ACC112 (cell line): ENCODE data around the gene BCAS3.

Source experiments
- H2AFZ ChIP-seq: fragments of 200-600 bp; sonication (generic); one replicate; pipeline ENCODE4 v1.6.0; 2017; ENCODE audit warnings: antibody characterized with exemption, low read length; ENCODE audit not compliant: unreplicated experiment
- H3K27ac ChIP-seq: fragments of 200-600 bp; sonication (generic); 2 replicates; pipeline ENCODE4 v1.5.1; 2014; ENCODE audit warnings: low read depth, mild to moderate bottlenecking, antibody characterized with exemption, low read length, moderate library complexity
- H3K27me3 ChIP-seq: fragments of 200-600 bp; sonication (generic); 2 replicates; pipeline ENCODE4 v1.6.1; 2014; ENCODE audit warnings: mild to moderate bottlenecking, antibody characterized with exemption, low read length, moderate library complexity, mixed read lengths; ENCODE audit not compliant: insufficient read depth
- H3K36me3 ChIP-seq: fragments of 200-600 bp; sonication (generic); 2 replicates; pipeline ENCODE4 v1.6.1; 2016; ENCODE audit warnings: mild to moderate bottlenecking, antibody characterized with exemption, low read length, moderate library complexity, mixed read lengths; ENCODE audit not compliant: insufficient read depth
- H3K4me1 ChIP-seq: fragments of 200-600 bp; sonication (generic); one replicate; pipeline ENCODE4 v1.6.1; 2016; ENCODE audit warnings: low read length, mixed read lengths; ENCODE audit not compliant: insufficient read depth, unreplicated experiment, control insufficient read depth
- H3K4me3 ChIP-seq: fragments of 200-600 bp; sonication (generic); 2 replicates; pipeline ENCODE4 v1.5.1; 2014; ENCODE audit warnings: mild to moderate bottlenecking, low read depth, low read length
- H3K79me2 ChIP-seq: fragments of 200-600 bp; sonication (generic); one replicate; pipeline ENCODE4 v1.6.0; 2016; ENCODE audit warnings: low read length; ENCODE audit not compliant: control insufficient read depth, unreplicated experiment, insufficient read depth

Gene BCAS3

DNA sequence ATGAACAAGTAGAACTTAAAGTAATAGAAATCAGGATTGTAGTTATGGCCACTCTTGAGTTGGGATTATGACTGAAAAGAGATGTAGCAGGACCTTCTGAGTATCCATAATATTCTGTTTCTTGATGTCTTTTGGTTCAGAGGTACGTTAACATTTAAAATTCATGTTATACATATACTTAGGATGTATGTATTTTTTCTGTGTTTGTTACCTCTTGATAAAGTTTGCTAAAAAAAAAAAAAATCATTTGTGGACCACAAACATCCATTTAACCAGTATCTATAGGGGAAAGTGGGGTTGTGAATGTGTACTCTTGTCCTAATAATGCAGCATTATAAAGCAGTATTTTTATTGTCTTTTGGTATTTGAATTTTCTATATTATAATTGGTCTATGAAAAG lies 65.6 kb downstream of the BCAS3 start:
- no peaks in the 10 kb centered on the region for H3K27me3 ChIP-seq
- H3K27ac ChIP-seq: no peak overlapping the region
- no peak overlapping the region for H3K4me3 ChIP-seq
- no peak overlapping the region for H2AFZ ChIP-seq
- no peaks in the 10 kb centered on the region for H3K79me2 ChIP-seq
- H3K36me3 ChIP-seq: no peaks in the 10 kb centered on the region
- peaks cover 9% of the 10 kb centered on the region for H3K4me1 ChIP-seq

DNA sequence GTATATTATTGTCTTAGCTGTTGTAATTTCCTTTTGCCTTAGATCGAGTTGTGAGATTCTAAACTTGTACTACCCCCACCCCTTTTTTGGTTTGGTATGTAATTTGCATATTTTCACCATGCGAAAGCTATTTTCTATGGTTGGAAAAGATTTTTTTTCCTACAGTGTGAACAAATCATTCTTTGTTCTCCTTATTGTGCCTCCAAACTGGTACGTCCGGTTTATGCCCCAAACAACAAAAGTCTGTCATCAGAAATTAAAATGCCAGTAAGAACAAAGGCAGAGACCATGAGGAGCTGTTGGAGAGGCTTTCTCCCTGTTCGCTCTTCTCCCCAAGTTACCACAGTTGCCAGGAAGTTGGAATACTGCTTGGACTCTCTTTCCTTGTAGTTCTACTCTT lies 66.1 kb downstream of the BCAS3 start:
- H3K27ac ChIP-seq: no peak overlapping the region
- no peaks in the 10 kb centered on the region for H3K27me3 ChIP-seq
- peak overlapping the region; percentile 22; the same call in 1 of the 2 replicates for H3K4me3 ChIP-seq
- H3K36me3 ChIP-seq: no peaks in the 10 kb centered on the region
- no peaks in the 10 kb centered on the region for H3K79me2 ChIP-seq
- no peak overlapping the region for H2AFZ ChIP-seq
- H3K4me1 ChIP-seq: peaks cover 9% of the 10 kb centered on the region

DNA sequence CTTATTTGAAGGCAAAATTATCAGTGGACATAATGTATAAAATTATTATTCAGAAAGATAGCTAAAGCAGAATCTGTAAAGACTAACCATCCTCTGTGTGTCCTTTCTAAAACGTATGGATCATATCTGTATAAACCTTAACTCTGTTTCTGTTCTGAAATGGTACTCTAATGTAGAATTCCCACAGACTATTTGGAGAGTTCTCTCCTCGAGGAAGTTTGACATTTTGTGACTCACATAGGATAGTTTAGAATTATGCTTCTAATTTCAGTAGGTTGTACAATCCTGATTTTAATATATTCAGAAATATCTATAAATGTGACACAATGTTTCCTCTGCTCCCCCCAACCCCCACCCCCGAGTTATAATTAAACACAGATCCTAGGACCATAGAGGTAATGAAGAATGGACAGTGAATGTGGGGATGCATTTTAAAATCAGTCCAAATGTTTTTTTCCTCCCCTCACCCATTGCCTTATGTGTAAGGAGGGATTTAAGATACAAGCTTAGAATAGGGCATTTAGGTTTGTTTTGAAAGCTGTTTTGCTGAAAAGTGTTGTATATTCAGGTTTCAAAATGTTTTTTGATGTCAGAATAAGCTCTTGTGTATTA lies 66.8 kb downstream of the BCAS3 start:
- Histone ChIP-seq H3K27ac (no peak overlapping the region), H3K79me2 (no peaks in the 10 kb centered on the region), H3K36me3 (no peaks in the 10 kb centered on the region), H3K27me3 (no peaks in the 10 kb centered on the region), H3K4me3 (0 out of 2 replicates have a peak overlapping the region, but pooled peaks have one; percentile 22), H2AFZ (no peak overlapping the region), H3K4me1 (peaks cover 9% of the 10 kb centered on the region)

DNA sequence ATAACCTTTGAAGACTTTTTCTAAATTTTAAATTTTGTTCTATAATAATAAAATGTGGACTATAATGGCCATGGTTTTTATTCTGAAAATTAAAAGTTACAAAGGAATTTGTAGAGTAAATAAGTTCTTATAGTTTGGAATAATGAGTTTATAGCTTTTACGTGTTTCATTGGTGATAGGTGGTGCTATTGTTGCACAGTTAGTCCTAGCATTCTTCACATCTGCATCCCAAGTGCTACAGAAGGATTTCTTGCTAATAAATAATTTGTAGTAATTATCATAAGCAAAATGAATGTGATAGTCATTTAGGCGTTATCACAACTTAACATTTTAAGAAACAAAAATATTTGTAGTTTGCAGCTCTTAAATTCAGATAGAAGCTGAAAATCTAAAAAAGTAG lies 67.9 kb downstream of the BCAS3 start:
- H3K4me1 ChIP-seq: peaks cover 9% of the 10 kb centered on the region
- H3K36me3 ChIP-seq: no peaks in the 10 kb centered on the region
- no peak overlapping the region for H2AFZ ChIP-seq
- no peak overlapping the region for H3K27ac ChIP-seq
- H3K79me2 ChIP-seq: no peaks in the 10 kb centered on the region
- H3K27me3 ChIP-seq: no peaks in the 10 kb centered on the region
- no peak overlapping the region for H3K4me3 ChIP-seq

DNA sequence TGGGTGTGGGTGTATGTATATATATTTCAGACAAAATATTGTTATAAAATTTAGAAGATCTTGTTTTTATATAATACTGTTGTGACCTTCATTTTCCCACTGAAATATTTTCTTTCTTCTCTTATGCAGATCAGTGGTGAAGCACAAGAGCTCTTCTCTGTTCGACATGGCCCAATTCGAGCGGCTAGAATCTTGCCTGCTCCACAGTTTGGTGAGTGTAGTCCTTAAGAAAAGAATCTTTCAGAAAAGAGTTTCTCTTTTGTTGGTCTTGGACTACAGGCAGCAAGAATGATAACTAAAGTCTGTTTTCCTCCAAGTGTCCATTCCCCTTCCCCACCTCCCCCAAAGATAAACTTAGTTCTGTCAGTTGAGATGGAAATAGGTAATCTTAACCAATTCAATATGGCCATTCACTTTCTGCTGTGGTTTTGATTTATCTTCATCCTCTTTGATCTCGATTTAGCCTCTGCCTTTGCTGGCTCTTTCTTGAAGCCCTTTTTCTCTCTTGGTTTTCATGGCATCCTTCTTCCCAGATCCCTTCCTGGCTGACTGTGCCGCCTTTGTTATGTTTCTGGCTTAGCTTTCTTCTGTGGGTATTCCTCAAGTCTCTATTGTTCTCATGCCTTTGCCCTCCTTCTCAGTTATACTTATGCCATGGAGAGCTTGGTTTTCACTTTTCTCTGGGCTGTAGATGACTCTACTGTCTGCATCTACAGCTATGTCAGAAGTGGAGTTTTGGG lies 69.6 kb downstream of the BCAS3 start:
- no peak overlapping the region for H3K27ac ChIP-seq

DNA sequence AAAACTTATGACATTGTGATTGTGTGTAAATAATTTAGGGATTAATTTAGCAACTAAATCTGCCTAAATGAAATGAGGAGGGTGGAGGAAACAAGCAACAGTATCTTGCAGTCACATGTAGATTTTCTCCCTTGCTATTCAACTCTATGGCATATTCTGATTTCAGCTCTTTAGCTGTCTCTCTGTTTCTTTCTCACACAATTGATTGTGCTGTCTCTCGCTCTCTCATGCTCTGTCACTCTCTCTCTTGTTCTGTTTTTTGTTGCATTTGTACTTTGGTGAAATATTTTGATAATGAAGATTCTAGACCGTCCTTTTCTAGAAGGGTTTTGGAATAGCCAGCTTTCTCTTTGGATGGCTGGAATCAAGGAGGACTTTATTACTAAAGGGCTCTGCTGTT lies 70.6 kb downstream of the BCAS3 start:
- no peak overlapping the region for H3K27ac ChIP-seq
- H3K79me2 ChIP-seq: no peaks in the 10 kb centered on the region
- H3K27me3 ChIP-seq: no peaks in the 10 kb centered on the region
- no peak overlapping the region for H2AFZ ChIP-seq
- no peaks in the 10 kb centered on the region for H3K36me3 ChIP-seq
- no peak overlapping the region for H3K4me3 ChIP-seq
- peaks cover 9% of the 10 kb centered on the region for H3K4me1 ChIP-seq

More for the DNA sequence above, 69.6 kb downstream of the BCAS3 start:
- H3K4me1 ChIP-seq: peaks cover 9% of the 10 kb centered on the region
- H3K36me3 ChIP-seq: no peaks in the 10 kb centered on the region
- no peaks in the 10 kb centered on the region for H3K79me2 ChIP-seq
- no peaks in the 10 kb centered on the region for H3K27me3 ChIP-seq
- no peak overlapping the region for H3K4me3 ChIP-seq
- no peak overlapping the region for H2AFZ ChIP-seq

DNA sequence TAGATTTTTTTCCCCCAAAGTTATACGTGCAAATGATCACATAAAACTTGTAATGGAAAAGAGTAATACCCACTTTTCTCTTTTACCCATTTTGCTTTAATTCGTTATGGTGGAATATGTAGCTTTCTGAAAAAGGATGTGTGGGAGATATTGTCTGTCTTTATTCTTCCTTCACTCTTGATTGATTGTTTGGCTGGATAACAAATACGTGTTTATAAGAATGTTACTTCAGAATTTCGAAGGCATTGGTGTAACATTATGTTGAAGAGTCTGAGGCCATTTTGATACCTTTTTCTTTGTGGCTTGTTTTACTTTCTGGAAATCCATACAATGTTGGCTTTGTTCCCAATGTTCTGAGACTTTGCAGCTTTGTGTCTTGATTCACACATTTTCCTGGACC lies 71.4 kb downstream of the BCAS3 start:
- Histone ChIP-seq H2AFZ (no peak overlapping the region), H3K79me2 (no peaks in the 10 kb centered on the region), H3K4me3 (no peak overlapping the region), H3K36me3 (no peaks in the 10 kb centered on the region), H3K27me3 (no peaks in the 10 kb centered on the region), H3K4me1 (peaks cover 3% of the 10 kb centered on the region), H3K27ac (no peak overlapping the region)

DNA sequence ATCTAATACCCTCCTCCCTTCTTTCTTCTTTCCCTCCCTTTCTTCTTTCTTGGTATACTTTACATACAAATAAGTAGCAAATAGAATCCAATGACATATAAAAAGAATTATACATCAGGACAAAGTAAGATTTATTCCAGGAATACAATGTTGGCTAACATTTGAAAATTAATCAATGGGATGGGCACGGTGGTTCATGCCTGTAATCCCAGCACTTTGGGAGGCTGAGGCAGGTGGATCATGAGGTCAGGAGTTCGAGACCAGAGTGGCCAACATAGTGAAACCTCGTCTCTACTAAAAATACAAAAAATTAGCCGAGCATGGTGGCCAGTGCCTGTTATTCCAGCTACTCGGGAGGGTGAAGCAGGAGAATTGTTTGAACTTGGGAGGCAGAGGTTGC lies 72.1 kb downstream of the BCAS3 start:
- H2AFZ ChIP-seq: no peak overlapping the region
- H3K27me3 ChIP-seq: no peaks in the 10 kb centered on the region
- no peaks in the 10 kb centered on the region for H3K4me1 ChIP-seq
- no peaks in the 10 kb centered on the region for H3K79me2 ChIP-seq
- H3K36me3 ChIP-seq: no peaks in the 10 kb centered on the region
- no peak overlapping the region for H3K4me3 ChIP-seq
- H3K27ac ChIP-seq: no peak overlapping the region

DNA sequence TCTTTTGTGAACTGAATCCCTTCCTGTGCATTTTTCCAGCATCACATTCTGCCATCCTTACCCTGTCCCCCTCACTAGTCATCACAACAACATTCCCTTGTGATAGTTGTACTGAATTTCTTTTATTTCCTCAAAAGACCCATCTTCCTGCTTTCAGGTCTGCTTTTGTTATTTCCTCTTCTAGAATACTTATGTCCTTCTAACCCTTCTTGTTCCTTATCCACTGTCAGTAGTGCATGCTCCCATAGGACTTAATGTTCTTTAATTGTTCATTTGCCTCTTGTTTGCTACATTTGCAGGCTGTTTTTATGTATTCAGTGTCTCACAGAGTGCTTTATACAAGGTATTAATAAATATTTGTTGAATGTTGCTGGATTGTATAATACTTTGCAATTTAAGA lies 73.0 kb downstream of the BCAS3 start:
- Histone ChIP-seq H2AFZ (no peak overlapping the region), H3K27ac (no peak overlapping the region), H3K4me3 (no peak overlapping the region), H3K27me3 (no peaks in the 10 kb centered on the region), H3K36me3 (no peaks in the 10 kb centered on the region), H3K79me2 (no peaks in the 10 kb centered on the region), H3K4me1 (no peaks in the 10 kb centered on the region)

DNA sequence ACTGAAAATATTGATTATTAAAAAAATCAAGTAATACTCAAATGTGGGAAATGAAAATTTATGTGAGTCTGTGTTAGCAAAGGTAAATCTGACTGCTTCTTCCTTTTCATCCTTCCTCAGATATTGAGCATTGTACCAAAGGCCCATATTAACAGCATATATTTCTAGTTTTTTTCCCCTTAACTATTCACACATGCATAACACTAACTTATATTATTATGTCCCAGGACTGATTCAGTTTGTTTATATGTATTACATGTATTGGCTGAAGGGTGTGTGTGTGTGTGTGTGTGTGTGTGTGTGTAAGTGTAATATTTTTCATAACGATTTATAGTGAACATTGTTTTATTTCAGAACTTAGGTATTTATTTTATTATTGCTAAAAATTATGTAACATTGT lies 74.2 kb downstream of the BCAS3 start:
- H3K79me2 ChIP-seq: no peaks in the 10 kb centered on the region
- H3K27me3 ChIP-seq: no peaks in the 10 kb centered on the region
- H2AFZ ChIP-seq: no peak overlapping the region
- no peak overlapping the region for H3K27ac ChIP-seq
- H3K4me3 ChIP-seq: no peak overlapping the region
- no peaks in the 10 kb centered on the region for H3K4me1 ChIP-seq
- no peaks in the 10 kb centered on the region for H3K36me3 ChIP-seq

DNA sequence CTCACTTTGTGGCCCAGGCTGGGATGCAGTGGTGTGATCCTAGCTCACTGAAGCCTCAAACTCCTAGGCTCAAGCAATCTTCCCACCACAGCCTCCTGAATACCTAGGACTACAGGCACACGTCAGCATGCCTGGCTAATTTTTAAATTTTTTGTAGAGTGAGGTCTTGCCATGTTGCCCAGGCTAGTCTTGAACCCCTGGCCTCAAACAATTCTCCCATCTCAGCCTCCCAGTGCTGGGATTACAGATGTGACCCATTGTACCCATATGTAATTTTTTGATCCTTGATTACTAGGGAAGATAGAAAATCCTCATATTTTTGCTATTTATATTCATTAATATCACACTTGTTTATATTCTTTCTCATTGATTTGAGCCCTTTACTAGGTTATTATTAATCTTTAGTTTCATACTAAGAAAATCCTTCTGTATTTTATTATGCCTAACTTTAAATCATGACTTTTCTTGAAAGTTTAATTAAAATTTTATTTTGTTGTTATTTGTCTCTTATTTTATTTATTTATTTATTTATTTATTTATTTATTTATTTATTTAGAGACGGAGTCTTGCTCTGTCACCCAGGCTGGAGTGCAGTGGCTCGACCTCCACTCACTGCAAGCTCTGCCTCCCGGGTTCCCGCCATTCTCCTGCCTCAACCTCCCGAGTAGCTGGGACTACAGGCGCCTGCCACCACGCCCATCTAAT lies 75.4 kb downstream of the BCAS3 start:
- H3K27me3 ChIP-seq: no peaks in the 10 kb centered on the region
- no peak overlapping the region for H2AFZ ChIP-seq
- H3K79me2 ChIP-seq: no peaks in the 10 kb centered on the region
- H3K4me1 ChIP-seq: no peaks in the 10 kb centered on the region
- H3K36me3 ChIP-seq: no peaks in the 10 kb centered on the region
- H3K27ac ChIP-seq: no peak overlapping the region
- H3K4me3 ChIP-seq: no peak overlapping the region
